HG03460 (cell line): Measurements from ENCODE around the gene SLC2A1.
A peak's percentile ranks its signal among the peaks of the same experiment; 100 is the strongest.

Source experiments
- ATAC-seq: cut with Tn5 transposase; IDR thresholded peaks from one replicate; pipeline ENCODE4 v1.9.1; 2021; ENCODE audit not compliant: unreplicated experiment

SLC2A1 gene

GRCh38 chr1:42958488-42959319, at the start of gene SLC2A1:
Gene SLC2A1 (minus strand): TSS chr1:42958868. CDS start chr1:42958651, 217 bp downstream.
- peak; percentile 78 for ATAC-seq

- no peak for ATAC-seq
These were observed 48.9 kb upstream of the SLC2A1 start for GRCh38 chr1:43007377-43008114.

- ATAC-seq: no peak
These were observed 47.0 kb upstream of the SLC2A1 start for GRCh38 chr1:43005460-43006361.

GRCh38 chr1:43004587-43005459, 46.2 kb upstream of the SLC2A1 start:
- ATAC-seq: no peak

GRCh38 chr1:43002766-43003165, 44.1 kb upstream of the SLC2A1 start:
- ATAC-seq: no peak

- ATAC-seq: no peak
These were observed 43.4 kb upstream of the SLC2A1 start for GRCh38 chr1:43002116-43002515.

GRCh38 chr1:43001434-43001833, 42.8 kb upstream of the SLC2A1 start:
- no peak for ATAC-seq

- ATAC-seq: no peak
These were observed 41.6 kb upstream of the SLC2A1 start for GRCh38 chr1:43000271-43000670.

- no peak for ATAC-seq
These were observed 40.6 kb upstream of the SLC2A1 start for GRCh38 chr1:42999308-42999707.

- no peak for ATAC-seq
These were observed 39.7 kb upstream of the SLC2A1 start for GRCh38 chr1:42998386-42998785.

GRCh38 chr1:42996384-42996970, 37.8 kb upstream of the SLC2A1 start:
- ATAC-seq: no peak

GRCh38 chr1:42993502-42994136, 35.0 kb upstream of the SLC2A1 start:
- ATAC-seq: no peak

GRCh38 chr1:42992054-42992571, 33.4 kb upstream of the SLC2A1 start:
- no peak for ATAC-seq

- no peak for ATAC-seq
These were observed 32.2 kb upstream of the SLC2A1 start for GRCh38 chr1:42990757-42991346.

- no peak for ATAC-seq
These were observed 25.0 kb upstream of the SLC2A1 start for GRCh38 chr1:42983693-42984092.

- ATAC-seq: no peak
These were observed 24.6 kb upstream of the SLC2A1 start for GRCh38 chr1:42983253-42983652.

- ATAC-seq: no peak
These were observed 24.0 kb upstream of the SLC2A1 start for GRCh38 chr1:42982641-42983040.

- no peak for ATAC-seq
These were observed 23.2 kb upstream of the SLC2A1 start for GRCh38 chr1:42981871-42982270.
